ENCODE data around the gene SIPA1. TPM values are rescaled to one million over a fixed set of nuclear protein-coding genes. Genes with fewer than 3 reads are reported as not detected.

The SIPA1 gene
- total RNA-seq, 4 donors from 2014 or later, result 22.4 to 174 (median 30.9) TPM

GRCh38 chr11:65644837-65645236 is 6.9 kb downstream of the SIPA1 start:
- no peak overlapping the region for H3K4me3 ChIP-seq
- WGBS, 2 donors (ENCODE audit: low coverage in 1 of 2), result 88% methylated on average over 11 of the region's 11 CpGs; no CpG with 5 or more reads in 1 of the 2 donors
- DNase-seq, result no peak
- intact Hi-C loops (cut with DNase I; ENCODE audit: low total_unique reads) (no loop called here), in situ Hi-C loops (cut with MboI; ENCODE audit: low pct_ligation_motif_present in 1 of 4, low pct_unique_long_range_greater_than_20kb in 1 of 4, low sequenced_read_pairs in 3 of 4) (no loop called here)
- TF ChIP-seq POLR2AphosphoS5 (IDR thresholded peaks at IDR 0.05) (no peak), CTCF (IDR thresholded peaks at IDR 0.05) (no peak), POLR2A (IDR thresholded peaks at IDR 0.05) (no peak), EP300 (IDR thresholded peaks at IDR 0.05; ENCODE audit: low read depth) (no peak)
- peaks cover 0 to 11% (median 8%) of the 10 kb centered on the region in 4 donors for H3K4me1 ChIP-seq
- H3K27ac ChIP-seq, result no peak overlapping the region
- no peaks in the 10 kb centered on the region for H3K9me3 ChIP-seq
- H3K27me3 ChIP-seq, result no peaks in the 10 kb centered on the region
- H3K36me3 ChIP-seq, result no peaks in the 10 kb centered on the region

GRCh38 chr11:65645710-65646109 is 7.8 kb downstream of the SIPA1 start:
- H3K36me3 ChIP-seq, result no peaks in the 10 kb centered on the region

GRCh38 chr11:65646288-65646957 is 8.5 kb downstream of the SIPA1 start:
- Histone ChIP-seq H3K9me3 (no peaks in the 10 kb centered on the region), H3K27ac (peak overlapping the region in 3 of 4 donors; percentile 32 to 71 (median 56)), H3K4me1 (peaks cover 5 to 13% (median 8%) of the 10 kb centered on the region in 4 donors), H3K36me3 (no peaks in the 10 kb centered on the region), H3K4me3 (peak overlapping the region in 3 of 4 donors; percentile 43 to 53 (median 48)), H3K27me3 (no peaks in the 10 kb centered on the region)
- intact Hi-C loops (cut with DNase I; ENCODE audit: low total_unique reads) (no loop called here), in situ Hi-C loops (cut with MboI; ENCODE audit: low pct_ligation_motif_present in 1 of 4, low pct_unique_long_range_greater_than_20kb in 1 of 4, low sequenced_read_pairs in 3 of 4) (no loop called here)
- no peak for TF ChIP-seq CTCF (IDR thresholded peaks at IDR 0.05)
- no peak for DNase-seq
- WGBS, 2 donors (ENCODE audit: low coverage in 1 of 2), result 92% methylated on average over 58 of the region's 68 CpGs; no CpG with 5 or more reads in 1 of the 2 donors

More at GRCh38 chr11:65645710-65646109, 7.8 kb downstream of the SIPA1 start:
- in situ Hi-C loops (cut with MboI; ENCODE audit: low pct_ligation_motif_present in 1 of 4, low pct_unique_long_range_greater_than_20kb in 1 of 4, low sequenced_read_pairs in 3 of 4), result no loop called here
- Histone ChIP-seq H3K4me3 (no peak overlapping the region), H3K4me1 (peaks cover 0 to 7% (median 3%) of the 10 kb centered on the region in 4 donors), H3K27ac (no peak overlapping the region), H3K9me3 (no peaks in the 10 kb centered on the region), H3K27me3 (no peaks in the 10 kb centered on the region)
- DNase-seq, result no peak
- TF ChIP-seq CTCF (IDR thresholded peaks at IDR 0.05) (no peak), POLR2AphosphoS5 (IDR thresholded peaks at IDR 0.05) (no peak)
- intact Hi-C loops (cut with DNase I; ENCODE audit: low total_unique reads), result no loop called here
- WGBS, 2 donors (ENCODE audit: low coverage in 1 of 2), result 76% methylated on average over 10 of the region's 10 CpGs; no CpG with 5 or more reads in 1 of the 2 donors

GRCh38 chr11:65646958-65647701 is 9.2 kb downstream of the SIPA1 start:
- 52% methylated on average over 65 of the region's 87 CpGs; no CpG with 5 or more reads in 1 of the 2 donors for WGBS, 2 donors (ENCODE audit: low coverage in 1 of 2)
- intact Hi-C loops (cut with DNase I; ENCODE audit: low total_unique reads), result no loop called here
- peak; percentile 75 for DNase-seq
- Histone ChIP-seq H3K27me3 (no peaks in the 10 kb centered on the region), H3K9me3 (no peaks in the 10 kb centered on the region), H3K27ac (peak overlapping the region; percentile 22 to 71 (median 44)), H3K36me3 (no peaks in the 10 kb centered on the region), H3K4me1 (peaks cover 11 to 16% (median 13%) of the 10 kb centered on the region in 4 donors), H3K4me3 (peak overlapping the region in 3 of 4 donors; percentile 43 to 53 (median 48))
- in situ Hi-C loops (cut with MboI; ENCODE audit: low pct_ligation_motif_present in 1 of 4, low pct_unique_long_range_greater_than_20kb in 1 of 4, low sequenced_read_pairs in 3 of 4), result no loop called here
- TF ChIP-seq CTCF (IDR thresholded peaks at IDR 0.05), result peak in 1 of 5 experiments; percentile 15
- no peak for TF ChIP-seq POLR2A (IDR thresholded peaks at IDR 0.05)
- peak in 1 of 3 donors; percentile 47 for TF ChIP-seq POLR2AphosphoS5 (IDR thresholded peaks at IDR 0.05)

All from transverse colon (tissue), 4 donors.